Thoracic aorta (tissue), 2 donors: ENCODE results near the gene PRKCB. TPM values are rescaled to one million over a fixed set of nuclear protein-coding genes. Genes with fewer than 3 reads are reported as not detected.

Experiments used
- ATAC-seq: fragments of 150-250 bp; one replicate; pipeline ENCODE4 v1.8.0; 2017; ENCODE audit warnings: low read depth; ENCODE audit not compliant: insufficient number of reproducible peaks, low FRiP score
- DNase-seq: peaks from one replicate; pipeline ENCODE4 v3.0.0-alpha.2; 2020; ENCODE audit warnings: low spot score
- H3K27ac ChIP-seq, 2 donors: fragments of 200-600 bp; sonication (generic); 1 replicate in 1 of 2; 2 replicates in 1 of 2; pipeline ENCODE4 v1.5.1; 2016; ENCODE audit warnings: mild to moderate bottlenecking in 2 of 2, moderate library complexity in 2 of 2
- H3K27me3 ChIP-seq: fragments of 200-600 bp; sonication (generic); replicated peaks from 2 replicates; pipeline ENCODE4 v1.6.0; 2016; ENCODE audit warnings: mild to moderate bottlenecking; ENCODE audit not compliant: insufficient read depth
- H3K36me3 ChIP-seq: fragments of 200-600 bp; sonication (generic); one replicate; pipeline ENCODE4 v1.5.1; 2016
- H3K4me1 ChIP-seq, 2 donors: fragments of 200-600 bp; sonication (generic); 1 replicate in 1 of 2; 2 replicates in 1 of 2; pipeline versions ENCODE4 v1.5.1 to v1.6.0; 2016; ENCODE audit warnings: low read depth in 2 of 2, mild to moderate bottlenecking in 1 of 2; ENCODE audit not compliant: control insufficient read depth in 1 of 2
- H3K4me3 ChIP-seq: fragments of 200-600 bp; sonication (generic); 2 replicates; pipeline ENCODE4 v1.5.1; 2016; ENCODE audit warnings: mild to moderate bottlenecking
- H3K9me3 ChIP-seq: fragments of 200-600 bp; sonication (generic); 2 replicates; pipeline ENCODE4 v1.5.1; 2016
- CTCF ChIP-seq: fragments of 200-600 bp; sonication (generic); IDR thresholded peaks from one replicate; pipeline ENCODE4 v1.5.1; 2019; ENCODE audit warnings: antibody characterized with exemption
- total RNA-seq, 2 donors: library from RNA; depleted of rRNA; stranded (reverse); fragments of >200 nt; gene quantifications; one replicate each; pipeline versions ENCODE4 v1.1.0 to v1.2.3, GENCODE V29; 2016

The PRKCB gene
- total RNA-seq, 2 donors from 2014 or later = 3.4 to 7.5 TPM

GRCh38 chr16:24052329-24053098, 216.7 kb downstream of the PRKCB start:
- H3K9me3 ChIP-seq = no peaks in the 10 kb centered on the region
- H3K27ac ChIP-seq = no peak overlapping the region
- no peaks in the 10 kb centered on the region for H3K4me1 ChIP-seq
- H3K36me3 ChIP-seq = no peaks in the 10 kb centered on the region
- no peak overlapping the region for H3K4me3 ChIP-seq
- no peak for TF ChIP-seq CTCF
- DNase-seq = no peak
- ATAC-seq = no peak
- H3K27me3 ChIP-seq = no peaks in the 10 kb centered on the region

GRCh38 chr16:24053099-24053946, 217.5 kb downstream of the PRKCB start:
- H3K9me3 ChIP-seq = no peaks in the 10 kb centered on the region
- H3K27ac ChIP-seq = no peak overlapping the region
- no peaks in the 10 kb centered on the region for H3K36me3 ChIP-seq
- TF ChIP-seq CTCF = no peak
- DNase-seq (no peak), ATAC-seq (no peak)
- no peaks in the 10 kb centered on the region for H3K27me3 ChIP-seq
- no peak overlapping the region for H3K4me3 ChIP-seq
- no peaks in the 10 kb centered on the region for H3K4me1 ChIP-seq

- Histone ChIP-seq H3K27ac (no peak overlapping the region), H3K9me3 (no peaks in the 10 kb centered on the region), H3K27me3 (no peaks in the 10 kb centered on the region), H3K36me3 (no peaks in the 10 kb centered on the region), H3K4me3 (no peak overlapping the region), H3K4me1 (no peaks in the 10 kb centered on the region)
- TF ChIP-seq CTCF = no peak
- DNase-seq (no peak), ATAC-seq (no peak)
These were observed 219.1 kb downstream of the PRKCB start for GRCh38 chr16:24054741-24055491.

- H3K27me3 ChIP-seq = no peaks in the 10 kb centered on the region
- no peaks in the 10 kb centered on the region for H3K36me3 ChIP-seq
- no peaks in the 10 kb centered on the region for H3K9me3 ChIP-seq
- no peak for TF ChIP-seq CTCF
- no peak overlapping the region for H3K4me3 ChIP-seq
- DNase-seq (no peak), ATAC-seq (no peak)
- H3K27ac ChIP-seq = no peak overlapping the region
- no peaks in the 10 kb centered on the region for H3K4me1 ChIP-seq
These were observed 226.6 kb downstream of the PRKCB start for GRCh38 chr16:24062270-24062817.
